ENCODE data around the gene ATG10.

Gene ATG10

GRCh38 chr5:82246960-82247574 lies 275.2 kb downstream of the ATG10 start:
- Histone ChIP-seq H3K36me3 (ENCODE audit: control insufficient read depth, insufficient read depth, low read length) (no peaks in the 10 kb centered on the region), H3K4me2 (ENCODE audit: low read length) (no peak overlapping the region), H3K9me3 (ENCODE audit: control insufficient read depth, low read length) (no peaks in the 10 kb centered on the region), H3K4me1 (no peaks in the 10 kb centered on the region), H3K27ac (no peak overlapping the region), H3K27me3 (ENCODE audit: control insufficient read depth, insufficient read depth, low read length) (no peaks in the 10 kb centered on the region), H3K9ac (no peak overlapping the region), H3K4me3 (ENCODE audit: low read depth, low read length) (no peak overlapping the region), H3K79me2 (no peaks in the 10 kb centered on the region), H2AFZ (no peak overlapping the region)
- TF ChIP-seq CTCF (IDR thresholded peaks at IDR 0.05): no peak

GRCh38 chr5:82252744-82253143 lies 280.9 kb downstream of the ATG10 start:
- Histone ChIP-seq H3K4me3 (ENCODE audit: low read depth, low read length) (no peak overlapping the region), H3K9me3 (ENCODE audit: control insufficient read depth, low read length) (no peaks in the 10 kb centered on the region), H3K79me2 (no peaks in the 10 kb centered on the region), H3K9ac (no peak overlapping the region), H2AFZ (no peak overlapping the region), H3K27me3 (ENCODE audit: control insufficient read depth, insufficient read depth, low read length) (no peaks in the 10 kb centered on the region), H3K36me3 (ENCODE audit: control insufficient read depth, insufficient read depth, low read length) (no peaks in the 10 kb centered on the region), H3K4me2 (ENCODE audit: low read length) (no peak overlapping the region), H3K27ac (no peak overlapping the region), H3K4me1 (no peaks in the 10 kb centered on the region)
- TF ChIP-seq CTCF (IDR thresholded peaks at IDR 0.05): no peak

- TF ChIP-seq CTCF (IDR thresholded peaks at IDR 0.05): no peak
- peak overlapping the region; percentile 8 for H3K4me2 ChIP-seq (ENCODE audit: low read length)
- no peak overlapping the region for H3K4me3 ChIP-seq (ENCODE audit: low read depth, low read length)
- H3K27ac ChIP-seq: no peak overlapping the region
- H3K9me3 ChIP-seq (ENCODE audit: control insufficient read depth, low read length): no peaks in the 10 kb centered on the region
- no peaks in the 10 kb centered on the region for H3K27me3 ChIP-seq (ENCODE audit: control insufficient read depth, insufficient read depth, low read length)
- H3K79me2 ChIP-seq: no peaks in the 10 kb centered on the region
- no peak overlapping the region for H3K9ac ChIP-seq
- H2AFZ ChIP-seq: no peak overlapping the region
- no peaks in the 10 kb centered on the region for H3K36me3 ChIP-seq (ENCODE audit: control insufficient read depth, insufficient read depth, low read length)
- H3K4me1 ChIP-seq: no peaks in the 10 kb centered on the region
These were observed 284.0 kb downstream of the ATG10 start for GRCh38 chr5:82255844-82256243.

- Histone ChIP-seq H3K79me2 (no peaks in the 10 kb centered on the region), H3K27ac (no peak overlapping the region), H3K4me1 (no peaks in the 10 kb centered on the region), H3K27me3 (ENCODE audit: control insufficient read depth, insufficient read depth, low read length) (no peaks in the 10 kb centered on the region), H2AFZ (no peak overlapping the region), H3K36me3 (ENCODE audit: control insufficient read depth, insufficient read depth, low read length) (no peaks in the 10 kb centered on the region), H3K9ac (no peak overlapping the region), H3K4me3 (ENCODE audit: low read depth, low read length) (no peak overlapping the region), H3K9me3 (ENCODE audit: control insufficient read depth, low read length) (no peaks in the 10 kb centered on the region), H3K4me2 (ENCODE audit: low read length) (no peak overlapping the region)
- TF ChIP-seq CTCF (IDR thresholded peaks at IDR 0.05): no peak
These were observed 285.4 kb downstream of the ATG10 start for GRCh38 chr5:82257247-82257646.

- Histone ChIP-seq H3K4me3 (ENCODE audit: low read depth, low read length) (no peak overlapping the region), H3K9ac (no peak overlapping the region), H3K4me2 (ENCODE audit: low read length) (no peak overlapping the region), H3K4me1 (no peaks in the 10 kb centered on the region), H3K27ac (no peak overlapping the region), H3K36me3 (ENCODE audit: control insufficient read depth, insufficient read depth, low read length) (no peaks in the 10 kb centered on the region), H3K9me3 (ENCODE audit: control insufficient read depth, low read length) (no peaks in the 10 kb centered on the region), H3K79me2 (no peaks in the 10 kb centered on the region), H3K27me3 (ENCODE audit: control insufficient read depth, insufficient read depth, low read length) (no peaks in the 10 kb centered on the region), H2AFZ (no peak overlapping the region)
- TF ChIP-seq CTCF (IDR thresholded peaks at IDR 0.05): no peak
These were observed 285.9 kb downstream of the ATG10 start for GRCh38 chr5:82257729-82258128.
